Endodermal cell (in vitro differentiated cells): ENCODE data around the gene CUL4A. TPM values are rescaled to one million over a fixed set of nuclear protein-coding genes. Genes with fewer than 3 reads are reported as not detected.
A peak's percentile ranks its signal among the peaks of the same experiment; 100 is the strongest.

Experiments
- DNase-seq: peaks from one replicate; pipeline ENCODE4 v3.0.0-alpha.2; 2017
- H3K27ac ChIP-seq: 2 replicates; pipeline ENCODE4 v1.5.1; 2013; ENCODE audit warnings: mild to moderate bottlenecking, low read depth, low read length, moderate library complexity
- H3K27me3 ChIP-seq: 2 replicates; pipeline ENCODE4 v1.6.1; 2013; ENCODE audit warnings: mild to moderate bottlenecking, low read length, moderate library complexity; ENCODE audit not compliant: insufficient read depth, control insufficient read depth, poor library complexity, severe bottlenecking
- H3K36me3 ChIP-seq: 2 replicates; pipeline ENCODE4 v1.7.0; 2013; ENCODE audit warnings: mild to moderate bottlenecking, low read length, moderate library complexity; ENCODE audit not compliant: control insufficient read depth, insufficient read depth
- H3K4me1 ChIP-seq: one replicate; pipeline ENCODE4 v1.7.0; 2013; ENCODE audit warnings: low read length; ENCODE audit not compliant: control insufficient read depth, insufficient read depth
- H3K4me3 ChIP-seq: 2 replicates; pipeline ENCODE4 v1.5.1; 2013; ENCODE audit warnings: mild to moderate bottlenecking, low read length, moderate library complexity
- H3K9ac ChIP-seq: 2 replicates; pipeline ENCODE4 v1.6.1; 2013; ENCODE audit warnings: mild to moderate bottlenecking, low read length, moderate library complexity; ENCODE audit not compliant: poor library complexity, severe bottlenecking; ENCODE audit errors: extremely low read depth
- H3K9me3 ChIP-seq: 2 replicates; pipeline ENCODE4 v1.6.1; 2013; ENCODE audit warnings: mild to moderate bottlenecking, low read length, moderate library complexity; ENCODE audit not compliant: control insufficient read depth
- H3K27ac Mint-ChIP-seq: 2 replicates; pipeline ENCODE4 v1.8.0; 2020; ENCODE audit warnings: mixed read lengths
- H3K27me3 Mint-ChIP-seq: 2 replicates; pipeline ENCODE4 v1.8.0; 2021; ENCODE audit warnings: mild to moderate bottlenecking, mixed read lengths; ENCODE audit not compliant: insufficient read depth
- H3K36me3 Mint-ChIP-seq: 2 replicates; pipeline ENCODE4 v1.8.0; 2020; ENCODE audit warnings: low read depth, mixed read lengths
- H3K4me1 Mint-ChIP-seq: 2 replicates; pipeline ENCODE4 v1.8.0; 2020; ENCODE audit warnings: mixed read lengths
- H3K4me3 Mint-ChIP-seq: 2 replicates; pipeline ENCODE4 v1.8.0; 2020; ENCODE audit warnings: mild to moderate bottlenecking, moderate library complexity, mixed read lengths
- H3K9me3 Mint-ChIP-seq: 2 replicates; pipeline ENCODE4 v1.8.0; 2020; ENCODE audit warnings: mild to moderate bottlenecking, mixed read lengths
- CTCF ChIP-seq: fragments of 200-600 bp; sonication (generic); conservative IDR thresholded peaks from 2 replicates; pipeline ENCODE4 v1.5.0; 2021; ENCODE audit warnings: antibody characterized with exemption, mild to moderate bottlenecking
- WGBS, 2 experiments: methylation state at CpG; one replicate each; pipeline versions ENCODE4 v1.1.5 to v1.1.7; 2013; ENCODE audit warnings: missing lambda C conversion rate in 2 of 2, mixed read lengths in 1 of 2; ENCODE audit not compliant: insufficient coverage in 1 of 2, insufficient read length in 1 of 2; 5-methylcytosine and 5-hydroxymethylcytosine counted together
- total RNA-seq, 2 donors: library from RNA; stranded (reverse); fragmentation: NEBNext Ultra II Directional in 1 of 2; extraction: Animal tissue kit (Norgen Biotek cat#: 25700) in 1 of 2; gene quantifications; 2 replicates in 1 of 2; 3 replicates in 1 of 2; pipeline ENCODE4 v1.2.1, GENCODE V29; 2021

CUL4A gene
- total RNA-seq, 2 donors from 2014 or later: 92.9 to 99.4 TPM

GRCh38 chr13:113229791-113230190 is 20.4 kb downstream of the CUL4A start:
- peaks cover 84% of the 10 kb centered on the region for H3K36me3 Mint-ChIP-seq
- no peaks in the 10 kb centered on the region for H3K27me3 Mint-ChIP-seq
- TF ChIP-seq CTCF: no peak
- no peaks in the 10 kb centered on the region for H3K4me1 ChIP-seq
- H3K9me3 Mint-ChIP-seq: no peaks in the 10 kb centered on the region
- no peak for DNase-seq
- no peak overlapping the region for H3K27ac ChIP-seq
- H3K27me3 ChIP-seq: no peaks in the 10 kb centered on the region
- H3K27ac Mint-ChIP-seq: no peak overlapping the region
- H3K4me3 ChIP-seq: no peak overlapping the region
- H3K9ac ChIP-seq: no peak overlapping the region
- no peaks in the 10 kb centered on the region for H3K9me3 ChIP-seq
- no peaks in the 10 kb centered on the region for H3K4me1 Mint-ChIP-seq
- 96 to 99% methylated on average over 15 to 20 of the region's 20 CpGs for WGBS, 2 experiments
- H3K36me3 ChIP-seq: peaks cover 82% of the 10 kb centered on the region
- no peak overlapping the region for H3K4me3 Mint-ChIP-seq

- Histone ChIP-seq H3K27me3 (no peaks in the 10 kb centered on the region), H3K36me3 (peaks cover 75% of the 10 kb centered on the region), H3K4me1 (no peaks in the 10 kb centered on the region), H3K4me3 (no peak overlapping the region), H3K9me3 (no peaks in the 10 kb centered on the region), H3K9ac (no peak overlapping the region), H3K27ac (no peak overlapping the region)
- H3K27me3 Mint-ChIP-seq: no peaks in the 10 kb centered on the region
- H3K36me3 Mint-ChIP-seq: peaks cover 79% of the 10 kb centered on the region
- no peaks in the 10 kb centered on the region for H3K4me1 Mint-ChIP-seq
- H3K9me3 Mint-ChIP-seq: no peaks in the 10 kb centered on the region
- no peak overlapping the region for H3K27ac Mint-ChIP-seq
- WGBS, 2 experiments: 83 to 86% methylated on average over 10 to 13 of the region's 14 CpGs
- DNase-seq: no peak
- no peak overlapping the region for H3K4me3 Mint-ChIP-seq
- no peak for TF ChIP-seq CTCF
Observed at GRCh38 chr13:113231306-113232207, 22.1 kb downstream of the CUL4A start.

- Histone ChIP-seq H3K4me1 (no peaks in the 10 kb centered on the region), H3K36me3 (peaks cover 75% of the 10 kb centered on the region), H3K9ac (no peak overlapping the region), H3K4me3 (no peak overlapping the region), H3K27me3 (no peaks in the 10 kb centered on the region), H3K9me3 (no peaks in the 10 kb centered on the region), H3K27ac (no peak overlapping the region)
- Mint-ChIP-seq H3K4me3 (no peak overlapping the region), H3K27ac (peak overlapping the region; percentile 46), H3K27me3 (no peaks in the 10 kb centered on the region), H3K36me3 (peaks cover 79% of the 10 kb centered on the region), H3K9me3 (no peaks in the 10 kb centered on the region), H3K4me1 (no peaks in the 10 kb centered on the region)
- DNase-seq: no peak
- 90 to 95% methylated on average over 9 to 17 of the region's 18 CpGs for WGBS, 2 experiments
- TF ChIP-seq CTCF: no peak
Observed at GRCh38 chr13:113232208-113233003, 23.0 kb downstream of the CUL4A start.
